ENCODE results near the gene HTR4. TPM values are rescaled to one million over a fixed set of nuclear protein-coding genes. Genes with fewer than 3 reads are reported as not detected.

HTR4 gene
- polyA plus RNA-seq, 1 of the 3 experiments (the other 2 are of a cell fraction): not detected

- no peak for TF ChIP-seq SMC3 (IDR thresholded peaks at IDR 0.05; ENCODE audit: low read depth, low read length)
- no peak for TF ChIP-seq TEAD4 (IDR thresholded peaks at IDR 0.05; ENCODE audit: borderline replicate concordance, insufficient read depth)
- no peak for TF ChIP-seq FOXM1 (IDR thresholded peaks at IDR 0.05; ENCODE audit: low read depth)
- TF ChIP-seq, protein P1, sequence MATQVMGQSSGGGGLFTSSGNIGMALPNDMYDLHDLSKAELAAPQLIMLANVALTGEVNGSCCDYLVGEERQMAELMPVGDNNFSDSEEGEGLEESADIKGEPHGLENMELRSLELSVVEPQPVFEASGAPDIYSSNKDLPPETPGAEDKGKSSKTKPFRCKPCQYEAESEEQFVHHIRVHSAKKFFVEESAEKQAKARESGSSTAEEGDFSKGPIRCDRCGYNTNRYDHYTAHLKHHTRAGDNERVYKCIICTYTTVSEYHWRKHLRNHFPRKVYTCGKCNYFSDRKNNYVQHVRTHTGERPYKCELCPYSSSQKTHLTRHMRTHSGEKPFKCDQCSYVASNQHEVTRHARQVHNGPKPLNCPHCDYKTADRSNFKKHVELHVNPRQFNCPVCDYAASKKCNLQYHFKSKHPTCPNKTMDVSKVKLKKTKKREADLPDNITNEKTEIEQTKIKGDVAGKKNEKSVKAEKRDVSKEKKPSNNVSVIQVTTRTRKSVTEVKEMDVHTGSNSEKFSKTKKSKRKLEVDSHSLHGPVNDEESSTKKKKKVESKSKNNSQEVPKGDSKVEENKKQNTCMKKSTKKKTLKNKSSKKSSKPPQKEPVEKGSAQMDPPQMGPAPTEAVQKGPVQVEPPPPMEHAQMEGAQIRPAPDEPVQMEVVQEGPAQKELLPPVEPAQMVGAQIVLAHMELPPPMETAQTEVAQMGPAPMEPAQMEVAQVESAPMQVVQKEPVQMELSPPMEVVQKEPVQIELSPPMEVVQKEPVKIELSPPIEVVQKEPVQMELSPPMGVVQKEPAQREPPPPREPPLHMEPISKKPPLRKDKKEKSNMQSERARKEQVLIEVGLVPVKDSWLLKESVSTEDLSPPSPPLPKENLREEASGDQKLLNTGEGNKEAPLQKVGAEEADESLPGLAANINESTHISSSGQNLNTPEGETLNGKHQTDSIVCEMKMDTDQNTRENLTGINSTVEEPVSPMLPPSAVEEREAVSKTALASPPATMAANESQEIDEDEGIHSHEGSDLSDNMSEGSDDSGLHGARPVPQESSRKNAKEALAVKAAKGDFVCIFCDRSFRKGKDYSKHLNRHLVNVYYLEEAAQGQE (IDR thresholded peaks at IDR 0.05; ENCODE audit: low read depth, low read length): no peak
- TF ChIP-seq, protein P2, sequence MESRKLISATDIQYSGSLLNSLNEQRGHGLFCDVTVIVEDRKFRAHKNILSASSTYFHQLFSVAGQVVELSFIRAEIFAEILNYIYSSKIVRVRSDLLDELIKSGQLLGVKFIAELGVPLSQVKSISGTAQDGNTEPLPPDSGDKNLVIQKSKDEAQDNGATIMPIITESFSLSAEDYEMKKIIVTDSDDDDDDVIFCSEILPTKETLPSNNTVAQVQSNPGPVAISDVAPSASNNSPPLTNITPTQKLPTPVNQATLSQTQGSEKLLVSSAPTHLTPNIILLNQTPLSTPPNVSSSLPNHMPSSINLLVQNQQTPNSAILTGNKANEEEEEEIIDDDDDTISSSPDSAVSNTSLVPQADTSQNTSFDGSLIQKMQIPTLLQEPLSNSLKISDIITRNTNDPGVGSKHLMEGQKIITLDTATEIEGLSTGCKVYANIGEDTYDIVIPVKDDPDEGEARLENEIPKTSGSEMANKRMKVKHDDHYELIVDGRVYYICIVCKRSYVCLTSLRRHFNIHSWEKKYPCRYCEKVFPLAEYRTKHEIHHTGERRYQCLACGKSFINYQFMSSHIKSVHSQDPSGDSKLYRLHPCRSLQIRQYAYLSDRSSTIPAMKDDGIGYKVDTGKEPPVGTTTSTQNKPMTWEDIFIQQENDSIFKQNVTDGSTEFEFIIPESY (IDR thresholded peaks at IDR 0.05; ENCODE audit: borderline replicate concordance, low read depth): no peak
- no peak for TF ChIP-seq RXRA (IDR thresholded peaks at IDR 0.05; ENCODE audit: borderline replicate concordance, low read depth)
- TF ChIP-seq RFX5 (IDR thresholded peaks at IDR 0.05; ENCODE audit: low read length): no peak
- no peak for TF ChIP-seq POLR2AphosphoS5 (IDR thresholded peaks at IDR 0.05; ENCODE audit: low read depth, low read length)
- TF ChIP-seq FOXJ3 (CRISPR knock-in tag; IDR thresholded peaks at IDR 0.05): no peak
- TF ChIP-seq, protein P3, sequence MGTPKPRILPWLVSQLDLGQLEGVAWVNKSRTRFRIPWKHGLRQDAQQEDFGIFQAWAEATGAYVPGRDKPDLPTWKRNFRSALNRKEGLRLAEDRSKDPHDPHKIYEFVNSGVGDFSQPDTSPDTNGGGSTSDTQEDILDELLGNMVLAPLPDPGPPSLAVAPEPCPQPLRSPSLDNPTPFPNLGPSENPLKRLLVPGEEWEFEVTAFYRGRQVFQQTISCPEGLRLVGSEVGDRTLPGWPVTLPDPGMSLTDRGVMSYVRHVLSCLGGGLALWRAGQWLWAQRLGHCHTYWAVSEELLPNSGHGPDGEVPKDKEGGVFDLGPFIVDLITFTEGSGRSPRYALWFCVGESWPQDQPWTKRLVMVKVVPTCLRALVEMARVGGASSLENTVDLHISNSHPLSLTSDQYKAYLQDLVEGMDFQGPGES (IDR thresholded peaks at IDR 0.05; ENCODE audit: low read depth, low read length): no peak
- TF ChIP-seq, protein P4, sequence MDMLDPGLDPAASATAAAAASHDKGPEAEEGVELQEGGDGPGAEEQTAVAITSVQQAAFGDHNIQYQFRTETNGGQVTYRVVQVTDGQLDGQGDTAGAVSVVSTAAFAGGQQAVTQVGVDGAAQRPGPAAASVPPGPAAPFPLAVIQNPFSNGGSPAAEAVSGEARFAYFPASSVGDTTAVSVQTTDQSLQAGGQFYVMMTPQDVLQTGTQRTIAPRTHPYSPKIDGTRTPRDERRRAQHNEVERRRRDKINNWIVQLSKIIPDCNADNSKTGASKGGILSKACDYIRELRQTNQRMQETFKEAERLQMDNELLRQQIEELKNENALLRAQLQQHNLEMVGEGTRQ (IDR thresholded peaks at IDR 0.05; ENCODE audit: borderline replicate concordance, low read depth, low read length): no peak
- Histone ChIP-seq H3K9ac (no peak overlapping the region), H3K9me2 (no peaks in the 10 kb centered on the region), H3F3A (replicated peaks; ENCODE audit: insufficient read depth) (peaks cover 4% of the 10 kb centered on the region), H2AFZ (ENCODE audit: low read depth) (no peak overlapping the region), H4K20me1 (ENCODE audit: insufficient read depth) (no peaks in the 10 kb centered on the region), H3K27ac (ENCODE audit: low read depth in 2 of 2, low read length in 1 of 2) (no peak overlapping the region), H3K4me3 (ENCODE audit: low read depth in 2 of 2, low read length in 1 of 2) (no peak overlapping the region), H3K4me1 (ENCODE audit: control insufficient read depth in 1 of 2, insufficient read depth in 2 of 2, low read depth in 1 of 2, low read length in 1 of 2) (no peaks in the 10 kb centered on the region), H3K4me2 (no peak overlapping the region), H3K79me2 (ENCODE audit: insufficient read depth) (no peaks in the 10 kb centered on the region), H3K9me3 (no peaks in the 10 kb centered on the region; the same call in 1 of the 2 replicates), H3K27me3 (ENCODE audit: insufficient read depth) (no peaks in the 10 kb centered on the region), H3K36me3 (replicated peaks in 1 of 2; ENCODE audit: control insufficient read depth in 1 of 2, insufficient read depth in 2 of 2, low read length in 1 of 2) (peaks cover 87 to 91% of the 10 kb centered on the region in 2 experiments)
- POLR2A ChIA-PET: no interaction called here
- whole genome bisulfite sequencing (ENCODE audit: low lambda C conversion rate): 75% methylated on average over 6 of the region's 6 CpGs
- CTCF ChIA-PET: interaction anchor here (0.6 to 2.6 kb wide), 6 partner anchors 100 to 296 kb away, joined by 3 to 22 read pairs (median 4); no protein-coding TSS in a partner anchor
- DNase-seq: no peak
Observed at GRCh38 chr5:148437249-148437648, 217.1 kb downstream of the HTR4 start.

Measured in SK-N-SH (cell line).